ENCODE results near the gene ABCB8.

GRCh38 chr7:150997817-150998216 lies 30.4 kb upstream of the ABCB8 start:
- TF ChIP-seq, protein P1, sequence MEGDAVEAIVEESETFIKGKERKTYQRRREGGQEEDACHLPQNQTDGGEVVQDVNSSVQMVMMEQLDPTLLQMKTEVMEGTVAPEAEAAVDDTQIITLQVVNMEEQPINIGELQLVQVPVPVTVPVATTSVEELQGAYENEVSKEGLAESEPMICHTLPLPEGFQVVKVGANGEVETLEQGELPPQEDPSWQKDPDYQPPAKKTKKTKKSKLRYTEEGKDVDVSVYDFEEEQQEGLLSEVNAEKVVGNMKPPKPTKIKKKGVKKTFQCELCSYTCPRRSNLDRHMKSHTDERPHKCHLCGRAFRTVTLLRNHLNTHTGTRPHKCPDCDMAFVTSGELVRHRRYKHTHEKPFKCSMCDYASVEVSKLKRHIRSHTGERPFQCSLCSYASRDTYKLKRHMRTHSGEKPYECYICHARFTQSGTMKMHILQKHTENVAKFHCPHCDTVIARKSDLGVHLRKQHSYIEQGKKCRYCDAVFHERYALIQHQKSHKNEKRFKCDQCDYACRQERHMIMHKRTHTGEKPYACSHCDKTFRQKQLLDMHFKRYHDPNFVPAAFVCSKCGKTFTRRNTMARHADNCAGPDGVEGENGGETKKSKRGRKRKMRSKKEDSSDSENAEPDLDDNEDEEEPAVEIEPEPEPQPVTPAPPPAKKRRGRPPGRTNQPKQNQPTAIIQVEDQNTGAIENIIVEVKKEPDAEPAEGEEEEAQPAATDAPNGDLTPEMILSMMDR (conservative IDR thresholded peaks at IDR 0.05; ENCODE audit: low read length) = no peak
- TF ChIP-seq EZH2phosphoT487 (IDR thresholded peaks at IDR 0.05; ENCODE audit: borderline replicate concordance) = no peak
